ENCODE results near the gene STON2. TPM values are rescaled to one million over a fixed set of nuclear protein-coding genes. Genes with fewer than 3 reads are reported as not detected.

STON2 gene
- total RNA-seq, 1 experiment from 2014 or later = 0.36 TPM

DNA sequence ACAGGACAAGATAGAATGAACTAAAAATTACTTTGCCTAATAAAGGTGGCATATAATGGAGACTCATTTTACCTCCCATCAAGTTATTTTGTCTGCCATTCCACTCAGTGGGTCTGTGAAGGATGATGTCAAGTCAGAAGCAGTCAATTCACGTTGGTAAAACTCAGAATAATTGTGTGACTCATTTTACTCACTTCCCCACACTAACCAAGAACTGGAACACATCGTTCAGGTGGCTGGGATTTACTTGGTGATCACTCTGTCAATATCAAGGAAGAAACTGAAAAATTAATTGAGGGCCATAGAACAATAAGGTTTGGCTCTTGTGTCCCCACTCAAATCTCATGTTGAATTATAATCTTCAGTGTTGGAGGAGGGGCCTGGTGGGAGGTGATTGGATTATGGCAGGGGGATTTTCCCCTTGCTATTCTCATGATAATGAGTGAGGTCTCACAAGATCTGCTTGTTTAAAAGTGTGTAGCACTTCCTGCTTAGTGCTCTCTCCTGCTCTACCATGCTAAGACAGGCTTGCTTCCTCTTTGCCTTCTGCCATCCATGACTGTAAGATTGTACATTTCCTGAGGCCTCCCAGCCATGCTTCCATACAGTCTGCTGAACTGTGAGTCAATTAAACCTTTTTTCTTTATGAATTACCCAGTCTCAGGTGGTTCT, 143.7 kb downstream of the STON2 start:
- Histone ChIP-seq H3K4me3 (ENCODE audit: low read depth in 2 of 2, low read length in 2 of 2) (no peak overlapping the region), H3K4me1 (ENCODE audit: control insufficient read depth, insufficient read depth, low read length) (no peaks in the 10 kb centered on the region), H3K27ac (ENCODE audit: low read length) (no peak overlapping the region), H3K36me3 (ENCODE audit: control insufficient read depth, insufficient read depth, low read length) (no peaks in the 10 kb centered on the region), H3K27me3 (ENCODE audit: control insufficient read depth, insufficient read depth, low read length) (no peaks in the 10 kb centered on the region; the same call in 1 of the 2 replicates), H3K9me3 (ENCODE audit: control insufficient read depth, insufficient read depth, low read depth, low read length) (no peaks in the 10 kb centered on the region)
- POLR2A ChIA-PET = no interaction called here
- intact Hi-C loops (cut with micrococcal nuclease; ENCODE audit: unreplicated experiment) = no loop called here
- DNase-seq (ENCODE audit: low read depth, low spot score) (no peak), ATAC-seq (no peak)
- no TSS peak for BruUV-seq (replicated peaks)
- in situ Hi-C loops (cut with HindIII; ENCODE audit: low pct_unique_long_range_greater_than_20kb, low sequenced_read_pairs) = no loop called here
- TF ChIP-seq, protein P1, sequence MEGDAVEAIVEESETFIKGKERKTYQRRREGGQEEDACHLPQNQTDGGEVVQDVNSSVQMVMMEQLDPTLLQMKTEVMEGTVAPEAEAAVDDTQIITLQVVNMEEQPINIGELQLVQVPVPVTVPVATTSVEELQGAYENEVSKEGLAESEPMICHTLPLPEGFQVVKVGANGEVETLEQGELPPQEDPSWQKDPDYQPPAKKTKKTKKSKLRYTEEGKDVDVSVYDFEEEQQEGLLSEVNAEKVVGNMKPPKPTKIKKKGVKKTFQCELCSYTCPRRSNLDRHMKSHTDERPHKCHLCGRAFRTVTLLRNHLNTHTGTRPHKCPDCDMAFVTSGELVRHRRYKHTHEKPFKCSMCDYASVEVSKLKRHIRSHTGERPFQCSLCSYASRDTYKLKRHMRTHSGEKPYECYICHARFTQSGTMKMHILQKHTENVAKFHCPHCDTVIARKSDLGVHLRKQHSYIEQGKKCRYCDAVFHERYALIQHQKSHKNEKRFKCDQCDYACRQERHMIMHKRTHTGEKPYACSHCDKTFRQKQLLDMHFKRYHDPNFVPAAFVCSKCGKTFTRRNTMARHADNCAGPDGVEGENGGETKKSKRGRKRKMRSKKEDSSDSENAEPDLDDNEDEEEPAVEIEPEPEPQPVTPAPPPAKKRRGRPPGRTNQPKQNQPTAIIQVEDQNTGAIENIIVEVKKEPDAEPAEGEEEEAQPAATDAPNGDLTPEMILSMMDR (IDR thresholded peaks at IDR 0.05) = no peak
- TF ChIP-seq, protein P2, sequence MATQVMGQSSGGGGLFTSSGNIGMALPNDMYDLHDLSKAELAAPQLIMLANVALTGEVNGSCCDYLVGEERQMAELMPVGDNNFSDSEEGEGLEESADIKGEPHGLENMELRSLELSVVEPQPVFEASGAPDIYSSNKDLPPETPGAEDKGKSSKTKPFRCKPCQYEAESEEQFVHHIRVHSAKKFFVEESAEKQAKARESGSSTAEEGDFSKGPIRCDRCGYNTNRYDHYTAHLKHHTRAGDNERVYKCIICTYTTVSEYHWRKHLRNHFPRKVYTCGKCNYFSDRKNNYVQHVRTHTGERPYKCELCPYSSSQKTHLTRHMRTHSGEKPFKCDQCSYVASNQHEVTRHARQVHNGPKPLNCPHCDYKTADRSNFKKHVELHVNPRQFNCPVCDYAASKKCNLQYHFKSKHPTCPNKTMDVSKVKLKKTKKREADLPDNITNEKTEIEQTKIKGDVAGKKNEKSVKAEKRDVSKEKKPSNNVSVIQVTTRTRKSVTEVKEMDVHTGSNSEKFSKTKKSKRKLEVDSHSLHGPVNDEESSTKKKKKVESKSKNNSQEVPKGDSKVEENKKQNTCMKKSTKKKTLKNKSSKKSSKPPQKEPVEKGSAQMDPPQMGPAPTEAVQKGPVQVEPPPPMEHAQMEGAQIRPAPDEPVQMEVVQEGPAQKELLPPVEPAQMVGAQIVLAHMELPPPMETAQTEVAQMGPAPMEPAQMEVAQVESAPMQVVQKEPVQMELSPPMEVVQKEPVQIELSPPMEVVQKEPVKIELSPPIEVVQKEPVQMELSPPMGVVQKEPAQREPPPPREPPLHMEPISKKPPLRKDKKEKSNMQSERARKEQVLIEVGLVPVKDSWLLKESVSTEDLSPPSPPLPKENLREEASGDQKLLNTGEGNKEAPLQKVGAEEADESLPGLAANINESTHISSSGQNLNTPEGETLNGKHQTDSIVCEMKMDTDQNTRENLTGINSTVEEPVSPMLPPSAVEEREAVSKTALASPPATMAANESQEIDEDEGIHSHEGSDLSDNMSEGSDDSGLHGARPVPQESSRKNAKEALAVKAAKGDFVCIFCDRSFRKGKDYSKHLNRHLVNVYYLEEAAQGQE (IDR thresholded peaks at IDR 0.05; ENCODE audit: insufficient read depth in 1 of 2, low read depth in 2 of 2, low read length in 1 of 2) = no peak
- TF ChIP-seq TCF7L2 (IDR thresholded peaks at IDR 0.05; ENCODE audit: low read depth, low read length) = no peak
- no peak for TF ChIP-seq SIN3A (IDR thresholded peaks at IDR 0.05; ENCODE audit: borderline replicate concordance, insufficient read depth, low read depth, low read length)
- TF ChIP-seq POLR2AphosphoS5 (IDR thresholded peaks at IDR 0.05; ENCODE audit: low read depth, low read length) = no peak
- CTCF ChIA-PET = no interaction called here

DNA sequence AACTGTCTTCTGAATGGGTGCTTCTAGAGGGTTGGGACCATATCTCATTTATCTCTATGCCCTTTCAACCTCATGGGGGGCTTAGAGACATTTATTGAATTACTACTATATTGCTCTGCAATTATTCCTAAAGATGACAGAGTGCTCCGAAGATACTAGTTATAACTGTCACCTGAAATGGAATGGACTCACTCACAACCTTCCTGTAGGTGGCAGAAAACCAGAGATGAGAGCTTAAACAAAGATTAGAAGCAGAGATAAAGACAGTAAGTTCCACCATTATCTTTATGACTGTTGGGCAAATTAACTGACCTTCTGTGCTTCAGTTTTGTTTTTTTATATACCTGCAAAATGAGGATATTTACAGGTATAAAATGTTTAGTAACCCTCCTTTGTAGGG, 147.8 kb downstream of the STON2 start:
- no peak overlapping the region for H3K27ac ChIP-seq (ENCODE audit: low read length)
- H3K4me3 ChIP-seq (ENCODE audit: low read depth in 2 of 2, low read length in 2 of 2) = no peak overlapping the region
- H3K9me3 ChIP-seq (ENCODE audit: control insufficient read depth, insufficient read depth, low read depth, low read length) = no peaks in the 10 kb centered on the region
- no peaks in the 10 kb centered on the region for H3K4me1 ChIP-seq (ENCODE audit: control insufficient read depth, insufficient read depth, low read length)
- in situ Hi-C loops (cut with HindIII; ENCODE audit: low pct_unique_long_range_greater_than_20kb, low sequenced_read_pairs) = no loop called here
- TF ChIP-seq POLR2AphosphoS5 (IDR thresholded peaks at IDR 0.05; ENCODE audit: low read depth, low read length) (no peak), SIN3A (IDR thresholded peaks at IDR 0.05; ENCODE audit: borderline replicate concordance, insufficient read depth, low read depth, low read length) (no peak), TCF7L2 (IDR thresholded peaks at IDR 0.05; ENCODE audit: low read depth, low read length) (no peak)
- TF ChIP-seq, protein P2 (IDR thresholded peaks at IDR 0.05; ENCODE audit: insufficient read depth in 1 of 2, low read depth in 2 of 2, low read length in 1 of 2) = no peak
- TF ChIP-seq, protein P1 (IDR thresholded peaks at IDR 0.05) = no peak
- CTCF ChIA-PET = no interaction called here
- no peaks in the 10 kb centered on the region; the same call in 1 of the 2 replicates for H3K27me3 ChIP-seq (ENCODE audit: control insufficient read depth, insufficient read depth, low read length)
- H3K36me3 ChIP-seq (ENCODE audit: control insufficient read depth, insufficient read depth, low read length) = no peaks in the 10 kb centered on the region
- DNase-seq (ENCODE audit: low read depth, low spot score) = no peak
- POLR2A ChIA-PET = no interaction called here
- intact Hi-C loops (cut with micrococcal nuclease; ENCODE audit: unreplicated experiment) = no loop called here
- BruUV-seq (replicated peaks) = no TSS peak
- no peak for ATAC-seq
